Articular chondrocyte of knee joint (primary cell): ENCODE measurements around the gene UNC5A. TPM values are rescaled to one million over a fixed set of nuclear protein-coding genes. Genes with fewer than 3 reads are reported as not detected.

Source experiments
- total RNA-seq: library from RNA; depleted of rRNA; stranded (reverse); fragments of >200 nt; gene quantifications from 2 replicates; pipeline ENCODE4 v1.2.3, GENCODE V29; 2012

Gene UNC5A
- not detected in 2 replicates for total RNA-seq

GRCh38 chr5:176810081-176810597, at the start of gene UNC5A:
Gene UNC5A (plus strand): TSS chr5:176810559. CDS start chr5:176810751, 192 bp downstream.

GRCh38 chr5:176899296-176899891, 89.0 kb downstream of the UNC5A start, which contains the start of gene HK3:
Gene HK3 (minus strand): TSS chr5:176899346. CDS start chr5:176896159, 3,187 bp downstream.

Other genes starting within 250 kb of the UNC5A start
- 1.7 and 2.8 TPM in 2 replicates for gene GPRIN1, start 200.4 kb upstream of the UNC5A start, total RNA-seq
- not detected in 2 replicates for gene SNCB, start 180.0 kb upstream of the UNC5A start, total RNA-seq
- gene EIF4E1B, start 179.9 kb upstream of the UNC5A start, total RNA-seq = not detected in 2 replicates
- 24.9 and 27.4 TPM in 2 replicates for gene TSPAN17, start 163.1 kb upstream of the UNC5A start, total RNA-seq
- gene HK3, start 88.8 kb downstream of the UNC5A start, total RNA-seq = not detected in 2 replicates
- 35.5 and 37.0 TPM in 2 replicates for gene UIMC1, start 196.2 kb downstream of the UNC5A start, total RNA-seq
- gene ZNF346, start 212.1 kb downstream of the UNC5A start, total RNA-seq = 18.0 and 19.5 TPM in 2 replicates